ENCODE results near the gene INPPL1. TPM values are rescaled to one million over a fixed set of nuclear protein-coding genes. Genes with fewer than 3 reads are reported as not detected.

INPPL1 gene
- total RNA-seq, 1 donor from 2014 or later: 37.7 TPM

DNA sequence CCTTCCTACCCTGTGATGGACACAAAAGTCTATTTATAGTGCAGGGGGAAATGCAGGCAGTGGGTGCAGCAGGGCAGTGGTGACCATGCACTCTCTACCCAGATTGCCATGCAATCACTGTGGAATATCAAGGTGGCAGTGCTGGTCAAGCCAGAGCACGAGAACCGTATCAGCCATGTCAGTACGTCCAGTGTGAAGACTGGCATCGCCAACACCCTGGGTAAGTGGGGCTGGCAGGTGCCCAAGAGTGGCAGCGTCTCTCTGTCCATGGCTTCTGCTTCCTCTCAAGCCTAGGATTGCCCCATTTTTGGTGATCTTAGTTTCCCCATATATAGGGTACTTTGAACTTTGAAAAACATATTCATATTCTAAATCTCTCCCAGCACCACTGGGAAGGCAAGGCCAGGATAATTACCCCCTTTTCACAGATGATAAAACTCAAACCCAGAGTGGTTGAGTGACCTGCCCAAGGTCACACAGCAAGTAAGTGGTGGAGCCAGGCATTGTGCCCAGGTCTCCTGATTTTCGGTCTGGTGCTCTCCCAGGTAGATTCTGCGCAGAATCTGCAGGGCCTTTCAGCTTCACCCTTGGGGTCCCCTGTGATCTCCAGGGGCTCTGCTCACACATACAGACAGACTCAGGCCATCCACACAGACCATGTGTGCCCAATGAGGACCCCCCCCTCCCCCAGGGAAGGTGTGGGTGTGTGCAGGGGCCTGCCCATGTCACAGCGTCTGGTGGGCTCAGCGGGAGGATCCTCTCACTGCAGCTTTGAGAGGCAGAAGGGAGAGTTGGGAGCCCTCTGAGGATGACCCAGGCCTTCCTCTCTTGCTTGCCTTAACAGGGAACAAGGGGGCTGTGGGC, 7.1 kb downstream of the INPPL1 start:
- DNase-seq: no peak

DNA sequence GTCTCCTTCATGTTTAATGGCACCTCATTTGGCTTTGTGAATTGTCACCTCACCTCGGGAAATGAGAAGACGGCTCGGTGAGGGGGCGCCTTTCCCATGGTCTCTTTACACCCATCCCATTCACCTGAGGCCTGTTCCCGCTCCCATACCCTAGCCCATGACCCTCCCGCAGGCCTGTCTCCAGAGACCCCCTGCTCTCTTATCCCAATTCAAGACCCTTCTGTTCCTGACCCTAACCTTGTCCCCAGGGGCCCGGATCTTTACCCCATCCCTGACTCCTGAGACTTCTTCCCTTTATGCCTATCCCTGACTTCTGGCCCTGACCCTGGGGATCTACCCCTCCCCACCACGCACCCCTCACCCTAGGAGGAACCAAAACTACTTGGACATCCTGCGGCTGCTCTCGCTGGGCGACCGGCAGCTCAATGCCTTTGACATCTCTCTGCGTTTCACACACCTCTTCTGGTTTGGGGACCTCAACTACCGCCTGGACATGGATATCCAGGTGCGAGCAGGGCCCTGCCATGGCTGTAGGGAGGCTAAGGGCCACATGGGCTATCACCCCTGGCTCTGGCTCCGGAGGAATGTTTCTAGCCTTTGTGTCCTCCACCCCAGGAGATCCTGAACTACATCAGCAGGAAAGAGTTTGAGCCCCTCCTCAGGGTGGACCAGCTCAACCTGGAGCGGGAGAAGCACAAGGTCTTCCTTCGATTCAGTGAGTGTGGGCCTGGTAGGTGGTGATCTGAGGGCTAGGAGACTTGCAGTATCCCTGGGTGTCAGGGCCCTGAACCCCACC, 7.9 kb downstream of the INPPL1 start:
- no peak for DNase-seq

DNA sequence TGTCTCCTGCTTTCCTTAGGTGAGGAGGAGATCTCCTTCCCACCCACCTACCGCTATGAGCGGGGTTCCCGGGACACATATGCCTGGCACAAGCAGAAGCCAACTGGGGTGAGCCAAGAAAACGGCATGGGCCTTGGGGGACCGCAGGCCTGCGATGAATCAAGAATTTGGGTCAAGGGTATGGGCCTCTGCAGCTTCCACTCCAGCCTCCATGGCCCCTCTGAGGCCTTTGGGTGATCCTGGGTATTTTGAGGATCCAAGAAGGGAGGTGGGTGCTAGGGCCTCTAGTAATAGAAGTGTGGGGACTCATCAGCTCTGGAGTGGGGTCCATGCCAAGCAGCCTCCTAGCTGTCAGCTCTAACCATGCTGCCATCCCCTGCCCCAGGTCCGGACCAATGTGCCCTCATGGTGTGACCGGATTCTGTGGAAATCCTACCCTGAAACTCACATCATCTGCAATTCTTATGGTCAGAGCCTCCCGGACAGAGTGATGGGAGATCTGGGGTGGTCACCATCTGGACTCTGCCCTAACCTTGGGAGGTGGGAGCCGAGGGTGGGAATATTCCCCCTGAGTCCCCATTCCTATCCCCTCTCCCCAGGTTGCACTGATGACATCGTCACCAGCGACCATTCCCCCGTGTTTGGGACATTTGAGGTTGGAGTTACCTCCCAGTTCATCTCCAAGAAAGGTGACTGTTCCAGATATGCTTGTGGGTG, 8.6 kb downstream of the INPPL1 start:
- no peak for DNase-seq

DNA sequence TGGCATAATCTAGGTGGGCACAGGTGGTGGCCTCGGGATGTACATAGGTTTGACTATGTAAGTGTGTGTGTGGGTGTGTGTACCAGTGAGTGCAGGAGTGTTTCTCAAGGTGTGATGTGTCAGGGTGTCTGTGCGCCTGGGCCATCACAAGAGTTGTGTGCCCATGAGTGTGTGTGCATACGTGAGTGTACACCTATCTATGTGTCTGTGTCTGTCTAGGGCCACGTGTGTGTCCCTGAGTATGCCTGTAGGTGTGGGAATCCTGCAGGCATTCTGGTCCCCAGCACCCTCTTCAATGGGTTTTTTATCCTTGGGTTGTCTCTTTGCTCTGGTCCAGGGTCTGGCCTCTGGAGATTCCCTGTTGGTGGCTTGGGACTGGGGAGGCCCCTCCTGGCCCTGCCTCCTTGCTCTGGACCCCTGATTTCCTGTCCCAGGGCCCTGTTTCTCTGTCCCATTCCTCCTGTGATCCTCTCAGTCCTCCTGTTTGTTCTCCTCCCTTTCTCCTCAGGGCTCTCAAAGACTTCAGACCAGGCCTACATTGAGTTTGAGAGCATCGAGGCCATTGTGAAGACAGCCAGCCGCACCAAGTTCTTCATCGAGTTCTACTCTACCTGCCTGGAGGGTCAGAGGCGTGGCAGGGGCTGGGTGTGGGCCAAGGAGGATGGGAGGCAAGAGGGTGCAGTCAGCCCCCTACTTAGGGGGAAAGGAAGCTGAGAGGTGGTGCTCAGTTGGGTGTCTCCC, 9.4 kb downstream of the INPPL1 start:
- no peak for DNase-seq

DNA sequence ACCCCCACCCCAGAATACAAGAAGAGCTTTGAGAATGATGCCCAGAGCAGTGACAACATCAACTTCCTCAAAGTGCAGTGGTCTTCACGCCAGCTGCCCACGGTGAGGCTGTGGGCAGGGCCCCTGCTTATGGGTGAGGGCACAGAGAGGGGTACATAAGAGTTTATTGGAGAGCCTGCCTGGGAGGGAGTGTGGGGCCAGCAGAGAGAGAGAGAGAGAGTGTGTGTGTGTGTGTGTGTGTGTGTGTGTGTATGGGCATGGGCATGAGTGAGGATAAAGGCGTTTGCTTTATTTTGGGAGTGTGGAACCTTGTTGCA, 9.9 kb downstream of the INPPL1 start:
- DNase-seq: no peak

DNA sequence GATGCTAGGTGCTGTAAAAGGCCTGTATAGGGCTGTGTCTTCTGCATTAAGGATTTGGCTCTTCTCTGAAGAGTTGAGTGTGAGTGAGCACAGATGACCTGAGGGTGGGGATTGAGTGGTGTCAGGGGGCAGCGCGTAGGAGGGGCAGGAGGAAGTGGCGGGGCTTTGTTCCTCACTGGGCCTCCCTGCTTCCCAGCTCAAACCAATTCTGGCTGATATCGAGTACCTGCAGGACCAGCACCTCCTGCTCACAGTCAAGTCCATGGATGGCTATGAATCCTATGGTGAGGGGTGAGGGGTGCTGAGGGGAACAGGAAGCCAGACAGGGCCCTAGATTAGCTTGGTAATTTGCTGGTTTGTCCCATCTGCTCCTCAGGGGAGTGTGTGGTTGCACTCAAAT, 10.4 kb downstream of the INPPL1 start:
- DNase-seq: no peak

DNA sequence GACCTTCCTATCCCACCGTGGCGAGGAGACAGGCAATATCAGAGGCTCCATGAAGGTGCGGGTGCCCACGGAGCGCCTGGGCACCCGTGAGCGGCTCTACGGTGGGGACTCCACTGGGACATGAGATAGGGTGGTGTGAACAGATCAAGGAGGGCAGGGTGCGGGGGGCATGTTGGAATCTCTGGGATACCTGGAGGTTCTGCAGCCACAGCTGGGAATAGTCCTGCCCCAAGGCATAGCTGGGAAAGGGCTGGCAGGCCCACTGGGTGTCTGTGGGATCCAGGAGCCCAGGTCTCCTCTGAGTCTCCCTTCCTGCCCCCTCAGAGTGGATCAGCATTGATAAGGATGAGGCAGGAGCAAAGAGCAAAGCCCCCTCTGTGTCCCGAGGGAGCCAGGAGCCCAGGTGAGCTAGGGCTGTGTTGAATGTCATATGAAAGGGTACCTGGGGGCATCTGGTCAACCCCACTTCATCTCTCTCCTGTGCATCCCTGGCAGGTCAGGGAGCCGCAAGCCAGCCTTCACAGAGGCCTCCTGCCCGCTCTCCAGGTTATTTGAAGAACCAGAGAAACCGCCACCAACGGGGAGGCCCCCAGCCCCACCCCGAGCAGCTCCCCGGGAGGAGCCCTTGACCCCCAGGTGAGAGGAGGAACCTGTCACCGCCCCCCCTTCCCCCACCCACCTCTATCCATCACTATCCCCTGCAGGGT, 10.9 kb downstream of the INPPL1 start:
- DNase-seq: no peak

DNA sequence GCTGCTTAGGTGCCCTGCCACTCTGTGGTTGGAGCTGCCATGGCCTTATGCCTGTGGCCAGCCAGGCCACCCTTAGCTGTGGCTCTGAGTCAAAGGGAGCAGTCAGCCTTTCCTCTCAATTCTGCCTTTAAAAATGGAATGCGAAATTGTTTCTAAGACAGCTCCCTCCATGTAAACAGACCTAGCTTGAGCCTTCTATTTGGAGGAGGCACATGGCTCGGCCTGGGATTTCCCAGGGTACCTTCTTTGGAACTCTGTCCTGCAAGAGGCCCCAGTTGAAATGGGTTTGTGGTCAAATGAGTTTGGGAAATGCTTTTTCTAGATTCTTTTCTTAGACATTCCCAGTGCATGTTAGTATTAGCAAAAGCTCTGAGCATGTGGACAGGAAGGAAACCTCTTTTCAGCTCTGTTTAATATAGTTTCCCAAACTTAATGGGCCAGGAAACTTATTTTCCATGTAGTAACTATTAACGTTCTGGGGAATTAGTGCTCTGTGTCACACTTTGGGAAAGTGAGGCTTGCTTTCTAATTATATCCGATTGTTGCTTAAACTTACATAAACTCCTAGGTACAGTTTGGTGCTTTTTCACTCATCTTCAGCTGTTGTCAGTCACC, 11.6 kb downstream of the INPPL1 start:
- no peak for DNase-seq

DNA sequence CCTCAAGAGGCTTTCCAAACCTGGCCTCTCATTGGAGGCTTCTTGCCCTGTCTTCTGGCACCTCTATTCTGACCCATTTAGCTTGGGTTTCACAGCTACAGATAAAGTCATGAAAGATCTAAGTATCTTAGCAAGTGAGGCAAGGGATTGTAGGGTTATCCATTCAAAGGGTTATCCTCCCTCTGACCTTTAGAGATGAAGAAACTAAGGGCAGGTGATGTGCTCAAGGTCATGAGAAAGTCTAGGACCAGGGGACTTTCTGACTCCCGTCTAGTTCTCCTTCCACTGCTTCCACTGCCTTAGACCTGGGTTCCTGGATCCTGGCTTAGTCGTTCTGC, 12.2 kb downstream of the INPPL1 start:
- no peak for DNase-seq

DNA sequence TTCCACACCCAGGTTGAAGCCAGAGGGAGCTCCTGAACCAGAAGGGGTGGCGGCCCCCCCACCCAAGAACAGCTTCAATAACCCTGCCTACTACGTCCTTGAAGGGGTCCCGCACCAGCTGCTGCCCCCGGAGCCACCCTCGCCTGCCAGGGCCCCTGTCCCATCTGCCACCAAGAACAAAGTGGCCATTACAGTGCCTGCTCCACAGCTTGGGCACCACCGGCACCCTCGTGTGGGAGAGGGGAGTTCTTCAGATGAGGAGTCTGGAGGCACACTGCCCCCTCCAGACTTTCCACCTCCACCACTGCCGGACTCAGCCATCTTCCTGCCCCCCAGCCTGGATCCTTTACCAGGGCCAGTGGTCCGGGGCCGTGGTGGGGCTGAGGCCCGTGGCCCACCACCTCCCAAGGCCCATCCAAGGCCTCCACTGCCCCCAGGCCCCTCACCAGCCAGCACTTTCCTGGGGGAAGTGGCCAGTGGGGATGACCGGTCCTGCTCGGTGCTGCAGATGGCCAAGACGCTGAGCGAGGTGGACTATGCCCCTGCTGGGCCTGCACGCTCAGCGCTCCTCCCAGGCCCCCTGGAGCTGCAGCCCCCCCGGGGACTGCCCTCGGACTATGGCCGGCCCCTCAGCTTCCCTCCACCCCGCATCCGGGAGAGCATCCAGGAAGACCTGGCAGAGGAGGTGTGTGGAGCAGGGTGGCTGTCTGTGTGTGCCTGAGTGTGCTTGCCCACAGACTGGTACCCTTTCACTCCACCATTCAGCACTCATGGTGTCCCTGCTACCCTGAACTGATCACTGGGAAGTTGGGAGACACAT, 12.8 kb downstream of the INPPL1 start:
- DNase-seq: no peak

DNA sequence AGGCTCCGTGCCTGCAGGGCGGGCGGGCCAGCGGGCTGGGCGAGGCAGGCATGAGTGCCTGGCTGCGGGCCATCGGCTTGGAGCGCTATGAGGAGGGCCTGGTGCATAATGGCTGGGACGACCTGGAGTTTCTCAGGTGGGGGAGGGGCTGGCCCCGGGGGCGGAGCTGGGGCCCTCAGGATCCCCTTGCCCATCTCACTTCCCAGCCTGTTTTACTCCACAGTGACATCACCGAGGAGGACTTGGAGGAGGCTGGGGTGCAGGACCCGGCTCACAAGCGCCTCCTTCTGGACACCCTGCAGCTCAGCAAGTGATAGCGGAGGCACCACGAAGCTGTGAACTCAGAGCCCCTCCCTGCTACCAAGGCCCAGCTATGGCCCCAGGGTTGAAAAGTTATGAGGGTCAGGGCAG, 13.5 kb downstream of the INPPL1 start:
- DNase-seq: no peak

DNA sequence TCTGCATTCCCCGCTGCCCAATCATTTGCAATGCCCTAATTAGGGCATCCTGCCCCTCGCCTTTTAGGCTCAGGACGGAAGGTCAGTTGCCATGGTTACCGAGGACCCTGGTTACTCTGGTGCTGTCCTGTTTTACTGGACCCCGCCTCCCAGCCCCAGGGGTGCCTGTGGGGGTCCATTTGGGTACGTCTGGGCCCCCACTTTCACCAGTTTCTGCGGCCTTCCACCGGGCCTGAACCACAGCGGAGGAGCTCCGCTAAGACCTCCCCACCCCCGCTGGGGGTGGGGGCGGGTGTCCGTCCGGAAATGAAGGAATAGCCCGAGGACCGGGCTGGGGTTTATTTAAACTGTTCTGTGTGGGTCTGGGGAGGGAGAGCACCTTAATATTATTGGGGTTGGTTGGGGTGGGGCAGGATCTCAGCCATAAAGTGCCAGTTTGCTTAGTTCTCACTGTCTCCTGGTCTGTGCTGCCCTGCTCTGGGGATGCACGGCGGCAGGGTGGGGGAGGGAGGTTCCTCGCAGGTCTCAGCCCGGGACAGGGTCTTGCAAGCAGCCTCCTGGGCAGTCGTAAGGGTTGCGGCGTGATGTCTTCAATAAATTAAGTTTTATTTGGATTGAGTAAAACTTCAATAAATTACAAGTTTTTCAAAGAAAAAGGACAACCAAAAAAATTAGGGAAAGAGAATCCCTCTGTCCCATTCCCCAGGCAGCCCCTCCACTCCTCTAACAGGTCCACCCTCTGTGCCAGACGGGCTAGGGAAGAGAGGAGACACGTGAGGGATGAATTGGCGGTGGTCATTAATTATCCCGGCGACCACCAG, 14.1 kb downstream of the INPPL1 start:
- no peak for DNase-seq

DNA sequence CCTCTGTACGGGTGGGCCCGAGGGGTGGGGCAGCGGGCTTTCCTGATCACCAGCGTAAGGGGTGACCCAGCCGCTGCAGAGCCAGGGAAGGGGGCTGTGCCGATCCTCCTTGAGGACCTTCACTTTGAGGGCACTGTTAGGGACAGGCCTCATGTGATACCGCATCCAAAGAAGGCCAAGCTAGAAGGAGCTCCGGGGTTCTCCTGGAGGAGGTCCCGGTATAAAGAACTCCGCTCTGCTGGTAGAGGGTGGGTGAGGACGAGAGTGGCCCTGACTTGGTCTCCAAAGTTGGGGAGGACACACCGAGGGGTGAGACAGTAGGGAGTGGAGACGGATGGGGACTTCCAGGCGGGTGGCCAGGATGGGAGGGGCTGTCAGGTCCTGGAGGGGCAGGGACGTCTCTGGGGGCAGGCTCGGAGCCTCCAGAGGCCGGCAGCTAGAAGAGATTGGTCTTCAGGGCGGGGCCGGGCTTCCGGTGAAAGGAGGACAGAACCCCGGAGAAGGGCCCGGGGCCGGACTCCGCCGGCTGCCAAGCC, 14.8 kb downstream of the INPPL1 start:
- DNase-seq: no peak

DNA sequence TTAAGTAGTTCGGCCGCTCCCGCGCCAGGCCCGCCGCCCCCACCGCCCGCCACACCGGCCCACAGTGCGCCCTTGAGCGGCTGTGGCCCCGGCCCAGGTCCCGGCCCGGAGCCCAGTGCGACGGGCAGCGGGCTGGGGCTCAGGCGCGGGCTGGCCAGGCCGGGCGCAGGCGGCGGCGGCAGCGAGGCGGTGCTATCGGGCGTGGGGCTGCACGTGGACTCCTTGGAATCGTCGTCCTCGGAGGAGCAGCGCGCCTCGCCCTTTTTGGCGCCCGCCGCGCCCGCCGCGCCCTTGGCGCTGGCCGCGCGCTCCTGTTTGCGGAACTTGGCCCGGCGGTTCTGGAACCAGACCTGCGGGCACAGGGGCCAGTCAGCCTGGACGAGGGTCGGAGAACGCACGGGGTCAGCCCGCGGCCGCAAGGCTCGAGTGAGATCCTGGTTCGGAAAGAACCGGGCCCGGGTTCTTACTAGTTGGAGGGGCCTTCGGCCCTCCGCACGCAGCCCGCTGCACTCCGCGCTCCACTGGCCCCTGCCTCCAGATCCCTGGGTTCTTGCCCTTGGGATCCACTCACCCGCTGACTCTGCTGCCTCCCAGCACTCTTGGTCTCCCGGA, 15.4 kb downstream of the INPPL1 start:
- no peak for DNase-seq

DNA sequence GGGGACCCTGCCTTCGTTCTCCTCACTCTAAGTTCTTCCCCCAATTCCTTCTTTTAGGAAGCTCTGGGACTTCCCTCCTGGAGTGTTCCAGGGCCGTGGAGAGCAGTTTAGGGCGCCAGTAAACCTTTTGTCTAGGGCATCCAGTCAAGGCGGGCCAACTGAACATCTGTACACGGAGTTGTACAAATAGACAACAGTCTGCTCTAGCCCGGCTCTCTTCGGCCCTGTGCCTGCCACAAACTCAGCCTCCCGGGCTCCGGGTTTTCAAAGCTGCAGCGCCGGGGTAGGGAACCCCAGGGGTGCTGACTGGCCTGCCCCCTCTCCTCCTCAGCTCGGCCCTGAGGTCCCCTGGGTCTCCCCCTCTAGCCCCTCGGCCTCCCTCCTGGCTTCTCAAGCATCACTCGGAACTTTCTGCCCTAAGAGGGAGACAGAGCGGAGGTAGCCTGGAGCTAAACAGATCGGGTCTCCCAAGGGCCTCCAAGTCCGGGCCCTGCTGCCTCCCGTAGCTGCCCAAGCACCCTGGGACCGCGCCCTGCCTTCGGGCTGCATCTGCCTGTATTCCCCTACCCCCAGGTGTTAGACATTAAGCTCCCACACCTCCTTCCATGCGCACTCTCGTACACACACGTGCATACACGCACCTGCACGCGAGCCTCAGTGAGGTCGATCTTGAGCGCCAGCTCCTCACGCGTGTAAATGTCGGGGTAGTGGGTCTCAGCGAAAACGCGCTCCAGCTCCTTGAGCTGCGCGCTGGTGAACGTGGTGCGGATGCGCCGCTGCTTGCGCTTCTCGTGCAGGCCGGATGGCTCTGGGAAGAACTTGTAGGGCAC, 16.1 kb downstream of the INPPL1 start:
- DNase-seq: no peak

DNA sequence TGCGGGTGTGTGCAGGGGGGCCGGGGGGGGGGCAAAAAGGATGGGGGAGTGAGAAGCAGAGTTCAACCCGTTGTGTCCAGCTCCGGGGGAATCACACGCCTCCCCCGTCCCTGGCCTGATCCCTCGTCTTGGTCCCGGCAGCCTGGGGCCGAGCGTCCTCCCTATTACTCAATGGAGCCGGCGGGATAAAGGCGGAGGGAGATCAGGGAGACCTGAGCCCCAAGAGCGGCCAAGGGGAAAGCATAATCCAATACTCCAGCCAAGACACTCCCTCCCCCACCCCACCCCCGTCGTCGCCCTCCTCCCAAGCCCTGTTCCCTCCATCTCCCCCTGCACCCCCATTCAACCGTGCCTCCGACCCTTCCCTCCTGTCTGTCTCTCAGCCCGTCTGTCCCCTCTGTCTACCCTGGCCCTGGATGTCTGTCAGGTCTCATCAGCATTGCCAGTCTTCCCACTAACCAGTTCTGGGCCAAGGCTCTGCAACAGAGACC, 16.8 kb downstream of the INPPL1 start:
- no peak for DNase-seq

DNA sequence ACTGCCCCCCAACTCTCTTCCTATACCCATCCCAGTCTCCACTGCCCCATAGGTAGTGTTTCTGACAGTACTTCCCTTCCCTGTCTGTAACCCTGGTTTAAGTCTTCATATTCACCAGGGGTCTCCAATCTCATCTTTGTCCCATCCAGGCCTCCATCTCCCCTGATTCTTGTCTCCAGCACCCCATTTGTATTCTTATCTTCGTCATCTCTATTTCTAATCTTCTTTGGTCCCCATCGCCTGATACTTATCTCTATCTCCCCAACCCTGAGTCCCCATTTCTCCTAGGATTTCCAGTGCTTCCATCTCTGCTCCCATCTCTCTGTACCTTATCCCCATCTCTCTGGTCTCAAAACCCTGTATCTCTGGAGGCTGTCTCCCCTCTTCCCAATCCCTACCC, 17.6 kb downstream of the INPPL1 start:
- no peak for DNase-seq
